Astrocyte (in vitro differentiated cells and primary cell): Measurements from ENCODE around the gene CPNE7. TPM values are rescaled to one million over a fixed set of nuclear protein-coding genes. Genes with fewer than 3 reads are reported as not detected.

Source experiments
- DNase-seq: peaks from one replicate; pipeline ENCODE4 v3.0.0-alpha.2; 2010; ENCODE audit warnings: low read depth
- FAIRE-seq: peaks from 2 replicates; lab custom pipeline; 2011; peaks lifted over from hg19 to GRCh38; lab: Jason Lieb, UNC
- H2AFZ ChIP-seq: 2 replicates; pipeline ENCODE4 v1.6.0; 2012; ENCODE audit warnings: low read depth, low read length, inconsistent platforms
- H3K27ac ChIP-seq: 2 replicates; pipeline ENCODE4 v1.5.1; 2011; ENCODE audit warnings: low read depth, low read length, inconsistent platforms
- H3K27me3 ChIP-seq: 2 replicates; pipeline ENCODE4 v1.6.0; 2011; ENCODE audit warnings: low read length, inconsistent platforms; ENCODE audit not compliant: insufficient read depth
- H3K36me3 ChIP-seq: 2 replicates; pipeline ENCODE4 v1.5.1; 2011; ENCODE audit warnings: low read length, inconsistent platforms; ENCODE audit not compliant: insufficient read depth
- H3K4me1 ChIP-seq: 2 replicates; pipeline ENCODE4 v1.5.1; 2011; ENCODE audit warnings: low read length, inconsistent platforms; ENCODE audit not compliant: insufficient read depth
- H3K4me2 ChIP-seq: 2 replicates; pipeline ENCODE4 v1.6.0; 2012; ENCODE audit warnings: low read length, inconsistent platforms
- H3K4me3 ChIP-seq: 2 replicates; pipeline ENCODE4 v1.5.1; 2011; ENCODE audit warnings: low read depth, mild to moderate bottlenecking, low read length, inconsistent platforms; ENCODE audit not compliant: insufficient read depth
- H3K79me2 ChIP-seq: 2 replicates; pipeline ENCODE4 v1.6.0; 2012; ENCODE audit warnings: mild to moderate bottlenecking, low read length, inconsistent platforms; ENCODE audit not compliant: insufficient read depth
- H3K9ac ChIP-seq: 2 replicates; pipeline ENCODE4 v1.6.0; 2012; ENCODE audit warnings: mild to moderate bottlenecking, low read length, inconsistent platforms
- H3K9me3 ChIP-seq: 2 replicates; pipeline ENCODE4 v1.5.1; 2012; ENCODE audit warnings: low read depth, mild to moderate bottlenecking, low read length, inconsistent platforms; ENCODE audit not compliant: insufficient read depth
- H4K20me1 ChIP-seq: 2 replicates; pipeline ENCODE4 v1.6.0; 2012; ENCODE audit warnings: low read length, inconsistent platforms; ENCODE audit not compliant: insufficient read depth
- H3K27ac Mint-ChIP-seq: one replicate; pipeline ENCODE4 v1.8.0; 2021; ENCODE audit warnings: mild to moderate bottlenecking, mixed read lengths; ENCODE audit not compliant: unreplicated experiment
- H3K27me3 Mint-ChIP-seq: one replicate; pipeline ENCODE4 v1.8.0; 2021; ENCODE audit warnings: low read depth, mixed read lengths; ENCODE audit not compliant: unreplicated experiment
- H3K36me3 Mint-ChIP-seq: one replicate; pipeline ENCODE4 v1.8.0; 2021; ENCODE audit warnings: low read depth, mixed read lengths; ENCODE audit not compliant: unreplicated experiment
- H3K4me1 Mint-ChIP-seq: one replicate; pipeline ENCODE4 v1.8.0; 2021; ENCODE audit warnings: low read depth, mixed read lengths; ENCODE audit not compliant: unreplicated experiment
- H3K4me3 Mint-ChIP-seq: one replicate; pipeline ENCODE4 v1.8.0; 2021; ENCODE audit warnings: mild to moderate bottlenecking, moderate library complexity, mixed read lengths; ENCODE audit not compliant: unreplicated experiment
- H3K9me3 Mint-ChIP-seq: one replicate; pipeline ENCODE4 v1.8.0; 2021; ENCODE audit warnings: mild to moderate bottlenecking, mixed read lengths; ENCODE audit not compliant: unreplicated experiment
- CTCF ChIP-seq: IDR thresholded peaks from 2 replicates; pipeline ENCODE4 v1.5.1; 2011; ENCODE audit warnings: low read depth, mild to moderate bottlenecking, inconsistent platforms, low read length, moderate library complexity; ENCODE audit not compliant: insufficient read depth
- EZH2 ChIP-seq: IDR thresholded peaks from 2 replicates; pipeline ENCODE4 v1.6.1; 2012; ENCODE audit warnings: mild to moderate bottlenecking, low read length, inconsistent platforms; ENCODE audit not compliant: insufficient read depth
- total RNA-seq: library from RNA; stranded (reverse); gene quantifications from 2 replicates; pipeline ENCODE4 v1.2.1, GENCODE V29; 2021

The CPNE7 gene
- total RNA-seq, 1 donor from 2014 or later = 7.5 TPM

GRCh38 chr16:89547860-89548259 lies 27.7 kb upstream of the CPNE7 start:
- no peak overlapping the region for H3K4me3 ChIP-seq
- no peaks in the 10 kb centered on the region for H3K27me3 ChIP-seq
- H3K79me2 ChIP-seq = no peaks in the 10 kb centered on the region
- H3K27ac ChIP-seq = no peak overlapping the region
- no peak overlapping the region for H3K9ac ChIP-seq
- H4K20me1 ChIP-seq = peaks cover 10% of the 10 kb centered on the region
- FAIRE-seq (no peak), DNase-seq (no peak)
- TF ChIP-seq CTCF (no peak), EZH2 (no peak)
- H2AFZ ChIP-seq = no peak overlapping the region
- peaks cover 27% of the 10 kb centered on the region for H3K36me3 ChIP-seq
- Mint-ChIP-seq H3K36me3 (peaks cover 19% of the 10 kb centered on the region), H3K4me1 (no peaks in the 10 kb centered on the region), H3K9me3 (no peaks in the 10 kb centered on the region), H3K27me3 (no peaks in the 10 kb centered on the region), H3K27ac (no peak overlapping the region), H3K4me3 (no peak overlapping the region)
- no peaks in the 10 kb centered on the region for H3K9me3 ChIP-seq
- no peaks in the 10 kb centered on the region for H3K4me1 ChIP-seq
- H3K4me2 ChIP-seq = no peak overlapping the region

GRCh38 chr16:89548344-89549006 lies 27.1 kb upstream of the CPNE7 start:
- no peak overlapping the region for H3K4me3 Mint-ChIP-seq
- Histone ChIP-seq H2AFZ (no peak overlapping the region), H3K9ac (no peak overlapping the region), H3K79me2 (no peaks in the 10 kb centered on the region), H3K4me3 (no peak overlapping the region), H4K20me1 (peaks cover 14% of the 10 kb centered on the region), H3K27ac (no peak overlapping the region), H3K4me2 (no peak overlapping the region), H3K36me3 (peaks cover 27% of the 10 kb centered on the region), H3K9me3 (no peaks in the 10 kb centered on the region), H3K4me1 (no peaks in the 10 kb centered on the region), H3K27me3 (no peaks in the 10 kb centered on the region)
- no peaks in the 10 kb centered on the region for H3K4me1 Mint-ChIP-seq
- no peaks in the 10 kb centered on the region for H3K27me3 Mint-ChIP-seq
- peaks cover 19% of the 10 kb centered on the region for H3K36me3 Mint-ChIP-seq
- no peak overlapping the region for H3K27ac Mint-ChIP-seq
- TF ChIP-seq EZH2 = no peak
- TF ChIP-seq CTCF = no peak
- no peak for FAIRE-seq
- no peaks in the 10 kb centered on the region for H3K9me3 Mint-ChIP-seq
- DNase-seq = no peak

- no peak overlapping the region for H2AFZ ChIP-seq
- peaks cover 27% of the 10 kb centered on the region for H3K36me3 ChIP-seq
- no peaks in the 10 kb centered on the region for H3K4me1 Mint-ChIP-seq
- H3K27ac Mint-ChIP-seq = no peak overlapping the region
- H3K27ac ChIP-seq = no peak overlapping the region
- no peak for FAIRE-seq
- no peaks in the 10 kb centered on the region for H3K4me1 ChIP-seq
- H3K4me2 ChIP-seq = no peak overlapping the region
- no peak overlapping the region for H3K4me3 ChIP-seq
- TF ChIP-seq EZH2 = no peak
- TF ChIP-seq CTCF = no peak
- H3K27me3 Mint-ChIP-seq = no peaks in the 10 kb centered on the region
- H3K9ac ChIP-seq = no peak overlapping the region
- no peaks in the 10 kb centered on the region for H3K9me3 ChIP-seq
- H4K20me1 ChIP-seq = peaks cover 8% of the 10 kb centered on the region
- no peaks in the 10 kb centered on the region for H3K9me3 Mint-ChIP-seq
- H3K79me2 ChIP-seq = no peaks in the 10 kb centered on the region
- DNase-seq = no peak
- H3K4me3 Mint-ChIP-seq = no peak overlapping the region
- peaks cover 19% of the 10 kb centered on the region for H3K36me3 Mint-ChIP-seq
- no peaks in the 10 kb centered on the region for H3K27me3 ChIP-seq
Measured at GRCh38 chr16:89549007-89549700, 26.4 kb upstream of the CPNE7 start.
